Sciatic nerve (tissue), 2 donors: ENCODE measurements around the gene SF3A1. TPM values are rescaled to one million over a fixed set of nuclear protein-coding genes. Genes with fewer than 3 reads are reported as not detected.

Experiments used
- ATAC-seq: fragments of 200-7000 bp; cut with Tn5 transposase; one replicate; pipeline ENCODE4 v1.9.1; 2020; ENCODE audit warnings: mild to moderate bottlenecking, moderate library complexity
- DNase-seq: peaks from one replicate; pipeline ENCODE4 v3.0.0-alpha.2; 2020; ENCODE audit warnings: low spot score
- intact Hi-C: fragments of 100-400 bp; cut with DNase I; formaldehyde crosslinking; loops from one replicate; pipeline ENCODE4 v1.14.2; 2022
- total RNA-seq: library from RNA; stranded (reverse); fragmentation: NEBNext Ultra II Directional; extraction: Animal tissue kit (Norgen Biotek cat#: 25700); gene quantifications from one replicate; pipeline ENCODE4 v1.2.1, GENCODE V29; 2021
- donor health status: DM: no; HTN: no; CAD: no.
- donor health status: DM: no; HTN: no; CAD: no.

SF3A1 gene
- total RNA-seq, 1 donor from 2014 or later = 138 TPM

DNA sequence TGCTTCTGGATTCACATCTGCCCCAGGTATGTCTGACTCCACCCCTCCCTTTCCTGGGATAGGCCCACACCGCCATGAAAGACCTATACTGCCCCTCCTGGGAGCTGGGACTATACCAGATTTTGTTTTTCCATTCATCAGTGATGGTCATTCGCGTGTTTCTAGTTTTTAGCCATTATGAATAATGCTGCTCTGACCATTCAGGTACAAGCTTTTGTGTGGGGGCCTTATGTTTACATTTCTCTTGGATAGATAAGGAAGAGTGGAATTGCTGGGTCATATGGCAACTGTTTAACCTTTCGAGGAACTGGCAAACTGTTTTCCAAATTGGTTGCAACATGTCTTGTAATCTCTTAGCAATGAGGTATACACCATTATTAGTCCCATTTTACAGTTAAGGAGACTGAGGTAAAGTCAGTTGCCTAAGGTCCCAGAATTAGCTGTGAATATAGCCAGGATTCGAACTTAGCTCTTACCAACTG lies 28.8 kb downstream of the SF3A1 start:
- ATAC-seq = no peak
- no peak for DNase-seq
- intact Hi-C loops = no loop called here

DNA sequence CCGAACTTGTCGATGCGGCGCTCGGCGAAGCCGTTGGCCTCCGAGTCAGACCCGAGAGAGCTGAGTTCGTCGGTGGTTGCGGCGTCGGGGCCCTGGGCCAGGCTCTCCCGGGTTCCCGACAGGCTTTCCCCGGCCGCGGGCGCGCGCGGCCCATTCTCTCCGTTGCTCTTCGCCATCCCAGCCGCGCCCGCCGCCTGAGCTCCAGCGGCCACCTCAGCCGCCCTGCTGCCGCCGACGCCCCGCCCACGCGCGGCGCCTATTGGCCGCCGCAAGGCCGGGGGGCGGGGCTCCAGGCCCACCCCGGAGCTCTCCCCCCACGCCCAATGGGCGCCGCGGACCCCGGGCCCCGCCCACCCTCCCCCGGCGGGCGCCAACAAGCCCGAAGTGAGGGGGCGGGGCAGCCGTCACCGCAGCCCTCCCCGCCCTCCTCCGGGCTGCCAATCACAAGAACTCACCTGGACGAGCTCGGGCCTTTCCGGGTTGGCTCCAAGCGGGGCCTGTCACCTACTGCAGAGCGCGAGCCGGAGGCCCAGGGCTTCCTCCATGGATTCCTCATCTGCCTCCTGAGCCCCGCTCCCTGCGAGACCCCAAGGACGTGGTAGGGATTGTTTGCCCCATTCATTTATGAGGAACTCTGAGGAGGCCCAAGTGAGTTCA lies 29.9 kb downstream of the SF3A1 start, which contains the start of gene TBC1D10A:
Gene TBC1D10A (minus strand): TSS at position 236 of the 657 bp plus-strand sequence. CDS start 60 bp downstream, at position 176.
- intact Hi-C loops = no loop called here
- DNase-seq = peak; percentile 90
- peak; percentile 88 for ATAC-seq

DNA sequence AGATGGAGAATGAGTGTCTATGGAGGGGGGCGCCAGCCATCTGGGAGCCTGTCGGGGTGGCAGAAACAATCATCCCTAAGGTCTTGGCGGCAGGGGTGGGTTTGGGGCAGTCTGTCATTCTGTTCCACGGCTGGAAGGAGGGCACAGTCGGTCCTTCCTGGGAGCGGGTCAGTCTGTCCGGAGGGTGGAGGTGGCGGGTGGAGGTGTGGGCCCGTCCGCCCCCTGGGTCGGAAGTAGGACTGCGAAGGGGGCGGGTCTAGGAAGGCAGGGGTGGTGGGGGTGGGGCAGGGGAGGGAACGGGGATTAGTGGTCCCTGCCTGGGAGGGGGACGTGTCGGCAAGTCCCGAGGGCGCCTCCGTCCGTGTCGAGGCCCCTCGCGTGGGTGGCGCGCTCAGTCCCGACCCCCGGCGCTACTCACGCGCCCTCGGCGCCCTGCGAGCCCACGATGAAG lies 30.4 kb downstream of the SF3A1 start:
- intact Hi-C loops = no loop called here

DNA sequence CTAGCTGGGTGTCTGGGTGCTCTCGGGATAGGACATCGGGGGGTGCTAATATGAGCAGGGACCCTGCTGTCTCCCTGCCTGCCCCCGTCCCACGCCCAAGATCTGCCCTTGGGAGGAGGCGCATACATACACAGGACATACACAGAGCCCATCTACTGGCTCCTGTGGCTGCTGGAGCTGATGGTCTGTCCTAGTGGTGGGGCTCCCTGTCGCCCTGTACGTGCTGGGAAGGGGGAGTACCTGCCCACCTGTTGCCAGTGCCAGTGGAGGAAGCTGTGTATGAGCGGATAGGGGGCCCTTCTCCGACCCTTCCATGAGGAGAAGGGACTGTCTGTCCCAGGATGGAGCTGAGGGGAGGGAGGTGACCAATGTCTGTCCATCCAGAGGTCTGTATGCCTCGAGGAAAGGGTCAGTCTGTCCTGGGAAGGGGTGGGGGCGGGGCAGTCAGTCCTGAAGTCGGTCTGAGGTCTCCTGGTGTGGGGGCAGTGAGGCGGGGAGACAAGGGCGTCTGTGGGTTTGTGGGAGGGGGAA lies 30.9 kb downstream of the SF3A1 start:
- ATAC-seq (peak; percentile 7), DNase-seq (no peak)
- intact Hi-C loops = no loop called here

More for the DNA sequence above, 30.4 kb downstream of the SF3A1 start:
- peak; percentile 68 for DNase-seq
- peak; percentile 50 for ATAC-seq

DNA sequence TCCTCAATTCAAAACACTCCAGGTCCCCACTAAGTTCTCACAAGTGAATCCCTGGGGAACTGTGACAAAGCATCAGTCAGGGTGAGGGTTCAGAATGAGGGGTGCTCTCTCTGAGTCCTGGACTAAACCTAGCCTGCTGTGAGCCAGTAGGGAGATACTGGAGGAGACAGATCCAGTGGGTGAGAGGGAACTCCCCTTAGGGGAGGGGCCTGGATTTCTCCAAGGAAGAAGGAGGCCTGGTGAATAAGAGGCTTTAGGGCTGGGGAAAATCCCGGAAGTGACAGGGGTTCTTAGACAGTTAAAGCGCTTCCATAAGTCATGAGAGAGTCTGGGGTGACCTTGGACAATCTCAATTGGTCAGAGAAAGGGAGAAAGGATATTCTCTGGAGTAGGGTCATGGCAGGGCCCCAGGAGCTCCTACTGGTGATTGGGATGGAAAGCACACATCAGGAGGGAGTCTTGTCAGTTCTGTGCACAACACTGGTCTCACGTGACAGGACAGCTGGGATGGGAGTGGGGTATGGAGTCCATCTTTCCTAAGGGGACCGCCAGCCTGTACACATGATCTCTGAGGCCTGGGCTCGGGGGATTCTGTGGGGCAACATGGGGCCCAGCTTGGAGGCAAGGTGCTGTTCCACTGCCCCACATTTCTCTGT lies 31.5 kb downstream of the SF3A1 start:
- no peak for DNase-seq
- intact Hi-C loops = no loop called here
- peak; percentile 69 for ATAC-seq

DNA sequence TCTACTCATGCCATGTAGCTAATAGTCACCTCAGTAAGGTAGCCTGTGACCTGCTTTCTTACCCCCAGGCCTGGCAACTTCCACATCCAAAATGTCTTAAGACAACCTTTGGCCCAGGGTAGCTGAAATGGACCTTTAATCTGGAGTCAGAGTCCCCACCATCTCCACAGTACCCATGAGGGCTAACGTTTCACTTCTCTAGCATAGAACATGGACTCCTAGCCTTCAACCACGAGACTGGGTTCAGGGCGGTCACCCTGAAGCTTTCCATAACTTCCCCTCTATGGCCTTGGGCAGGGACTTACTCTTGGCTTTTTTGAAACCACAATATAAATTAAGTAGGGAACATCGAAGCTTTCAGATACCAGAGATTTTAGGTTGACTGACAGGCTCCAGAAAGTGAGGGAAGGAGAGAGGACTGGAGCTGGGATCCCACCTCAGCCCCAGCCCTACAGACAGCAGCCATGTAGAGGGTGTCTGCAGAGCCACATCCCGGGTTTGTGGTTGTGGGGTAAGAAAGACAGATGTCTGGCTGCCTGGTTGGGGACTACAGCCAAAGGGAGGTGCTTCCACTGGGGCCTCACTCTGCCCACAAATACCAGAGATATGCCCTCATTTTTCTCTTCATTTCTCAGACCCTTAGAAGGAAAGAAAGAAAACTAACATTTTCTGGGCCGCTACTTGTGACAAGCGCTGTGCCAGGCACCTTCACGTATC lies 32.5 kb downstream of the SF3A1 start:
- DNase-seq = no peak
- ATAC-seq = peak; percentile 31
- intact Hi-C loops = no loop called here

DNA sequence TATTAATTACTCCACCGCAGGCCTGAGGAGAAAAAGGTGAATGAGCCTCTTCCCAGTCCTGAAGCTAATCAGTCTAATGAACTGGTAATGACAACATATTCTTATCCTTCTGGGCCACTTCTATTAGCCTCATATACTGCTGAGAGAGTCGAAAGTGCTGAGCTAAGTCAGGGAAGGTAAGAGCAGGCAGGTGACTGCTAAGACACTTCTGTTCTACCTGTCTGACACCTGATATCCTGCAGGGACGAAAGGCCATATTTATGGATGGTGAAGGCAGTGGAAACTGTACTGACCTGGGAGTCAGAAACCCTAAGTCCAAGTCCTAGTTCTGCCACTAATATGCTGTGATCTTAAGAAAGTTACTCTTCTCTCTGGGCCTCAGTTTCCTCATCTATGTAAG lies 33.4 kb downstream of the SF3A1 start:
- intact Hi-C loops = no loop called here
- no peak for ATAC-seq

DNA sequence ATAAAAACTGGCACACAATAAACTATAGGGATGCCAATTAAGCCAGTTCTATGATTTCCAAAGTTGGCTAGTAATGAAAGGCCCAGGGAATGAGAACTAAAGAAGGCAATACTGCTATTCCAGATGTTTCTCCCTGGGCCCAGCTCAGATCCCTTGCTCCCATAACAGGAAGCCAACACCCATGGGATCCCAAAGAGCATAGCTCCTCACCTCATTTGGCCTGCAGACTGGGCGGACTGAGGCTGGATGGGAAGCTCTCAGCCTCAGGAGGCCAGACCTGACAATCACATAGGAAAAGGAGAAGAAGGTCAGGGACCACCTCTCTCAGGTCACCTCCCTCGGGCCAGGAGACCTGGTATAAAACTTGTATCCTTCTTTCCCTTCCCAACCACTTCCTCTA lies 35.2 kb downstream of the SF3A1 start:
- no peak for ATAC-seq
- intact Hi-C loops = no loop called here
- DNase-seq = no peak

More for the DNA sequence above, 33.4 kb downstream of the SF3A1 start:
- no peak for DNase-seq

DNA sequence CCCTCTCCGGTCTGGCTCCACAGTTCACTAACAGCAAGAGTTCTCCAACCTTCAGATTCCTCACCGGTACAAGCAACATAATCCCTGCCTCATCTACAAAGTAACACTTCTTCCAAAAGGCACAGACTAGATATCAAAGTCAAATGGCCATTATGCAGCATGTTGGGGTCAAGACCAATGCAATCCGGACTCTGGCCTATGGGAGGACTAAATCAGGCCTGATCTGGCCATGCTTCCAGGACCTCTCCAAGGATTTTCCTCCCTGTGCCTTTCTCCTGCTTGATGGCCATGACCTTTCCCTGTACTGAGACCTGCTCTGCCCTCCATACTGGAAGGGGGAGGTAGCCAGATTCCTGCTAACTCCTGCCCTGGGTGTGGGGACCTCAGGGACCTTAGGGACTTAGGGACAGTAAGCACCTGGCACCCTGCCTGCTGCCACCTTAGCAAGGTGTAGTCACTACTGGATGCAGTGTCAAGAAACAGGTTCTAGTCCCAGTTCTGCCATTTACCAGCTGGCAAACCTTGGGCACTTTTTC lies 36.6 kb downstream of the SF3A1 start:
- ATAC-seq = no peak
- DNase-seq = no peak
- intact Hi-C loops = no loop called here

DNA sequence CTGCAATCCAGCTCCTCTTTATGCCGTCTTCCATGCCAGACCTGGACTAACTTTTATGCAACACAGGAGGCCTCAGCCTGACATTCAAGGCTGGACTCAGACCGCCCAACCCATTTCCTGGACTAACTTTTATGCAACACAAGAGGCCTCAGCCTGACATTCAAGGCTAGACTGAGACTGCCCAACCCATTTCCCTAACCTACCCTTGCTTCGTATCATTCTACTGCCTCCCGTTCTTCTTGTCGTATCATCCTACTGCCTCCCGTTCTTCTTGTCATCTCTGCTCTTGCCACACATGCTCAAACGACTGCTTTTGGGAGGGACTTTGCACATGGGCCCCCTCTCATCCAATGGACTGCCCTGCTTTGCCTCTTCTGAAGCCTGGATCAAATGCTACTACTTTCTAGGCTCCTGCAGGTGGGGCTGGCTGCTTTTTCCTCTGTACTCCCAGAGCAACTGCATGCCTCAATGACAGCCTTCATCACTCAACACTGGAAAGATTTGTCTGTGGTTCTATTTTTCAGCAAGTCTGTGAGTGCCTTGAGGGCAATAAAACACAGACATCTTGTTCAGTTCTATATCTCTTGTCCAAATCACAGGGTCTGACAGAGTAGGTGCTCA lies 37.8 kb downstream of the SF3A1 start:
- no peak for ATAC-seq
- intact Hi-C loops = no loop called here
- DNase-seq = no peak

DNA sequence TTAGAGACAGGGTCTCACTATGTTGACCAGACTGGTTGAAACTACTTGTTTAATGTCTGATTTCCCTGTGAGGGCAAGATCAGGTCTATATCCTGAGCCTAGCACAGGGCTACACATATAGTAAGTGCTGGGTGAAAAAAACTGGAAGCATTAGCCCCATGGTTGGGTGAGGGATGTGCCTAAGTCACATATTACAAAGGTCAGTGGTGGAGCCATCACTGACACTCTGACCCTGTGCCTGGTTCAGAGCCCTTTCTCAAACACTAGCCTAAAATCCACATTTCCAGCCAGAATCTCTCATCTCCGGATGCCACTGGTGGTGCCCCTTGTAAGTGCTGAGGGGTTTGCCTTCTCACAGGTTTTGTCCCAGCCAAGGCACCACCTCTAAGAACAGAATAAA lies 38.9 kb downstream of the SF3A1 start:
- intact Hi-C loops = no loop called here
- DNase-seq (no peak), ATAC-seq (no peak)

DNA sequence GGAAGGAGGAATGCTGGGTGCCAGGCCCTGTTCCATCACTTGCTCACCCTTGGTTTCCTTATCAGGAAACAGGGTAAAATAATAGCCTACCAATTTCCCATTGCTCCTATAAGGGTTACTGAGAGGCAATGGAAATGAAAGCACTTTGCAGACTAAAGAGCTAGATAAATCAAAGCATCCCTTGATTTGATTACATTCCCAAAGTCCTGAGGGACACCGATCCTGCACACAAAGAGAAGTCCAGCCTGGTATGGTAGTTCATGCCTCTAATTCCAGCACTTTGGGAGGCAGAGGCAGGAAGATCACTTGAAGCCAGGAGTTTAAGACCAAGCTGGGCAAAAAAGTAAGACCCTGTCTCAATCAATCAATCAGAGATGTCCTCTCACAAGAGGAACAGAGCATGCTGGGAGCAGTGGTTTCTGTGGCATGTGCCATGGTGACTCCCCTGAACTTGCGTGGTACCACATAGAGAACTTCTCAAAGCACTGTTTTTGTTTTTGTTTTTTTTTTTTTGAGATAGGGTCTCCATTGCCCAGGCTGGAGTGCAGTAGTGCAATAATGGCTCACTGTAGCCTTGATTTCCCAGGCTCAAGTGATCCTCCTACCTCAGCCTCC lies 40.6 kb downstream of the SF3A1 start:
- DNase-seq = no peak
- intact Hi-C loops = no loop called here
- ATAC-seq = no peak

DNA sequence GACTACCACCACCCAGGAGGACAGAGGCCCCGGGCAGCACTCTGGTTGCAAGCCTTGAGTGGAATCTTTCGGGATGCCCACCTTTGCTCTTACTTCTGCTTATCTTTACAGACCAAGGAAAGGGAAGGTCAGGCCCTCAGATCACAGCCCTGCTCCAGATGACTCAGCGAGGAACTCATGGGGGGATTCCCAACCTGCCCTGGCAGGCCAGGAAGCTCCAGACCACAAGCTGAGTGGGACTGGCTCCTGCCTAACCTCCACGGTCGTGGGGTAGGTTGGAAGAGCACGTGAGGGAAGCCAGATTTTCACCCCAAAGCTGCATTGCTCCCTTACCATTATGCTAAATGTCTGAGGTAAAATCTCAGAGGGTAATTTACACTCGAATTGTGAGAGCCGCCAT lies 41.8 kb downstream of the SF3A1 start:
- intact Hi-C loops = no loop called here
- DNase-seq (no peak), ATAC-seq (no peak)

DNA sequence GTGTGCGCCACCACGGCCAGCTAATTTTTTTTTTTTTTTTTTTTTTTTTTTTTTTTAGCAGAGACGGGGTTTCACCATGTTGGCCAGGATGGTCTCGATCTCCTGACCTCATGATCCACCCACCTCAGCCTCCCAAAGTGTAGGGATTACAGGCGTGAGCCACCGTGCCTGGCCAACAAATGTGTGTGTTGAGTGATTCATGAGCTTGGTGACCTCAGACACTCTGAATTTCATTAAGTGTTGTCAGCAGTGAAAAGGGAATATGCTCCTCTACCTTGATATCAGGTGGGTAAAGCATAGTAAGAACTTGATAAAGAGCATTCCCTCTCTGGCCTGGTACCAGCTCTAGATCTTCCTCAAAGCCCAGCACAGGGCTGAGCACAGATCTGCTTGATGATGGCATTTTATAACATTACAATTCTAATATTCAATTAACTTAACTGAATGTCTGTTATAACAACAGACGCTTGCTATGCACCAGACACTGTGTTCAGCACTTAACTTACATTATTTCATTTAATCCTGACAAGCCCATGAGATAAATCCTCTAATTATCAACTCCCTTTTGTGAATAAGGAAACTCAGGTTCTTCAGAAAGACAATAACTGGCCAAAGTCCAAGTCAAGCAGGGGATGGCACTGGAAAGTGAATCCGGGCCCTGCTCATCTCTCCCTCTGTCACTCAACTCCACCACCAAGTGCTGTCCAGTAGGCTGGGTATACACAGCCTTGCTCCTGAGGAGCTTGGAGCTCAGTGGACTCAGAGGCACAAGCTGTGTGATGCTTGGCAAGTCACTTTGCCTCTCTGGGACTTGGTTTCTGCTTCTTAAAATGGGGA lies 42.9 kb downstream of the SF3A1 start:
- no peak for ATAC-seq
- intact Hi-C loops = no loop called here
- no peak for DNase-seq

DNA sequence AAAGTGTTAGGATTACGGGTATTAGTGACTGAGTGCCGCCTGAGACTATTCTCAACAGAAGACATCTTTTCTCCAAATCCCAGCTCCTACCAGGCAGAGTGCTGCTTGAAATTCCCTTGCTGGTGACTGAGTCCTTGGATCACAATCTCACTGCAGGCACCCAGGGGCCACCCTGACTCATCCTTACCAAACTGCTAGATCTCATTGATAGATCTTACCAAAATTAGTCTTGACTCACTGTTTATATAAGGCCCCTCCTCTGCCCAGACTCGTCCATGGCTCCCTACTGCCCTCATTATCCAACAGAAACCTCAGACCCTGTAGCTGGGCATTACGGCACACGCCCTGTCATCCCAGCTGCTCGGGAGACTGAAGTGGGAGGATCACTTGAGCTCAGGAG lies 44.6 kb downstream of the SF3A1 start:
- intact Hi-C loops = no loop called here
- ATAC-seq (no peak), DNase-seq (no peak)

DNA sequence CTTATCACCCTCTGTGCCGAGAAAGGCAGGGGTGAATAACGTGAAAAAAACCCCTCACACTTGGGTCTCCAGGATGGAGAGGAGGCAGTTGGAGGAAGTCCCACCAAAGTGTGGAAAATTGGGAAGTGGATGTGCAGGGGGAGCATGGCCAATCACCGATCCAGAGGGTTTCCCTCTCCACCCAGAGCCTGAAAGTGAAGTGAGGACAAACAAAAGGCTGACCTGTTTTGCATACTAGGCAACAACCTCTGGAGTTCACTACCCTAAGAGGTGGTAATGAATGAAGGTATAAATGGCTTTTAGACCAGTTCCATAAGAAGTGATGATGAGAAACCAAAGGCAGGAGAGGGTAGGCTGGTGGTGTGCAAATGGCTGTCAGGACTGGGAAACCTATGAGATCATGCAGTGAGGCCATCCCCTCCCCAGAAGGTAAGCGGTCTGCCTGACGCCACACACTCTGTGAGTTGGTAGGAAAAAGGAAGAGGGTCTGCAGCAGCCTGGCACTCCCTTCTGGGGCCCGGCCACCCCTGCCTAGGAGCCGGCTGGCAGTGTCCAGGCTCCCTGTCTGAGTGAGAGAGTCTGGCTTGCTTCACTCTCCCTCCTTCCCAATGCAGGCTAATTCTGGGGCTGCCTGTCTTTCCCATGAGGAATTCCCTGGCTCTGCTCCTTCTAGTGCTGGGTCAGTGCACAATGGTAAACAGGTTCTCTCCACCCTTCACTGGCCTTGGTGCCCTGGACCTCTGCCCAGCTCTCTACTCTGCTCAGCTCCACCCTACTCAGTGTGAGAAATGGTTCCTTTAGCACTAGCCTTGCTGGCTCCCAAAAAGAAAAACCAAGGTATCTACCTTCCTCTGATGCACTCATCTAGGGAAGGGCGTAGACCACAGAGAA lies 45.6 kb downstream of the SF3A1 start:
- DNase-seq (peak; percentile 77), ATAC-seq (peak; percentile 85)
- intact Hi-C loops = no loop called here
